ENCODE results near the gene PAH. TPM values are rescaled to one million over a fixed set of nuclear protein-coding genes. Genes with fewer than 3 reads are reported as not detected.
A peak's percentile ranks its signal among the peaks of the same experiment; 100 is the strongest.

Gene PAH
- polyA plus RNA-seq, 3 donors, result 56.1 to 91.9 (median 85.8) TPM

GRCh38 chr12:102902093-102902492 lies 15.0 kb downstream of the PAH start:
- no peak for DNase-seq (ENCODE audit: low read depth in 3 of 3, low spot score in 2 of 3)

- DNase-seq (ENCODE audit: low read depth in 3 of 3, low spot score in 2 of 3), result no peak
These were observed 16.7 kb downstream of the PAH start for GRCh38 chr12:102900389-102900788.

GRCh38 chr12:102896067-102896466 lies 21.0 kb downstream of the PAH start:
- DNase-seq (ENCODE audit: low read depth in 3 of 3, low spot score in 2 of 3), result no peak

GRCh38 chr12:102891756-102892155 lies 25.3 kb downstream of the PAH start:
- no peak for DNase-seq (ENCODE audit: low read depth in 3 of 3, low spot score in 2 of 3)

- DNase-seq (ENCODE audit: low read depth in 3 of 3, low spot score in 2 of 3), result no peak
These were observed 28.5 kb downstream of the PAH start for GRCh38 chr12:102888511-102888910.

GRCh38 chr12:102885043-102885932 lies 31.8 kb downstream of the PAH start:
- DNase-seq (ENCODE audit: low read depth in 3 of 3, low spot score in 2 of 3), result no peak

- DNase-seq (ENCODE audit: low read depth in 3 of 3, low spot score in 2 of 3), result peak in 1 of 3 donors; percentile 20
These were observed 33.7 kb downstream of the PAH start for GRCh38 chr12:102883204-102883799.

GRCh38 chr12:102880783-102881182 lies 36.3 kb downstream of the PAH start:
- DNase-seq (ENCODE audit: low read depth in 3 of 3, low spot score in 2 of 3), result no peak

GRCh38 chr12:102879144-102879763 lies 37.8 kb downstream of the PAH start:
- peak; percentile 31 to 50 (median 36) for DNase-seq (ENCODE audit: low read depth in 3 of 3, low spot score in 2 of 3)

GRCh38 chr12:102876883-102877282 lies 40.2 kb downstream of the PAH start:
- DNase-seq (ENCODE audit: low read depth in 3 of 3, low spot score in 2 of 3), result no peak

- DNase-seq (ENCODE audit: low read depth in 3 of 3, low spot score in 2 of 3), result no peak
These were observed 42.2 kb downstream of the PAH start for GRCh38 chr12:102874819-102875218.

- DNase-seq (ENCODE audit: low read depth in 3 of 3, low spot score in 2 of 3), result no peak
These were observed 44.0 kb downstream of the PAH start for GRCh38 chr12:102873077-102873476.

GRCh38 chr12:102871014-102871413 lies 46.0 kb downstream of the PAH start:
- DNase-seq (ENCODE audit: low read depth in 3 of 3, low spot score in 2 of 3), result no peak

- DNase-seq (ENCODE audit: low read depth in 3 of 3, low spot score in 2 of 3), result no peak
These were observed 47.5 kb downstream of the PAH start for GRCh38 chr12:102869571-102869970.

- no peak for DNase-seq (ENCODE audit: low read depth in 3 of 3, low spot score in 2 of 3)
These were observed 51.0 kb downstream of the PAH start for GRCh38 chr12:102865821-102866615.

GRCh38 chr12:102862486-102862885 lies 54.6 kb downstream of the PAH start:
- no peak for DNase-seq (ENCODE audit: low read depth in 3 of 3, low spot score in 2 of 3)

- DNase-seq (ENCODE audit: low read depth in 3 of 3, low spot score in 2 of 3), result no peak
These were observed 65.8 kb downstream of the PAH start for GRCh38 chr12:102851246-102851645.

- no peak for DNase-seq (ENCODE audit: low read depth in 3 of 3, low spot score in 2 of 3)
These were observed 67.2 kb downstream of the PAH start for GRCh38 chr12:102849722-102850447.

- no peak for DNase-seq (ENCODE audit: low read depth in 3 of 3, low spot score in 2 of 3)
These were observed 68.2 kb downstream of the PAH start for GRCh38 chr12:102848832-102849231.

GRCh38 chr12:102847131-102847530 lies 69.9 kb downstream of the PAH start:
- no peak for DNase-seq (ENCODE audit: low read depth in 3 of 3, low spot score in 2 of 3)
